OCI-LY7 (cell line): ENCODE results near the gene FEM1A. TPM values are rescaled to one million over a fixed set of nuclear protein-coding genes. Genes with fewer than 3 reads are reported as not detected.

Source experiments
- BruUV-seq: library from RNA; stranded (reverse); fragments of 400-500 nt; replicated peaks from 2 replicates; lab custom pipeline; 2021; lab: Mats Ljungman, UMichigan
- CTCF ChIA-PET: fragments of 300-600 bp; sonication (Branson Sonifier 250); formaldehyde crosslinking; loops from one replicate; lab custom pipeline; 2022; ENCODE audit warnings: antibody characterized with exemption; ENCODE audit not compliant: unreplicated experiment; lab: Charles Lee
- POLR2A ChIA-PET: fragments of 300-600 bp; sonication (Branson Sonifier 250); formaldehyde crosslinking; loops from one replicate; lab custom pipeline; 2022; ENCODE audit warnings: antibody characterized with exemption; lab: Charles Lee
- DNase-seq: peaks from one replicate; pipeline ENCODE4 v3.0.0-alpha.2; 2015; ENCODE audit warnings: low spot score
- H2AFZ ChIP-seq: fragments of 200-600 bp; sonication (generic), shearing (Covaris generic); 2 replicates; pipeline ENCODE4 v1.6.1; 2014; ENCODE audit warnings: mild to moderate bottlenecking, antibody characterized with exemption, low read length, moderate library complexity
- H3K27ac ChIP-seq: fragments of 200-600 bp; sonication (generic); 2 replicates; pipeline ENCODE4 v1.5.1; 2014; ENCODE audit warnings: mixed run types, low read depth, mild to moderate bottlenecking, moderate library complexity, low read length, inconsistent platforms; ENCODE audit not compliant: poor library complexity, severe bottlenecking
- H3K36me3 ChIP-seq: fragments of 200-600 bp; sonication (generic); 2 replicates; pipeline ENCODE4 v1.6.1; 2014; ENCODE audit warnings: mild to moderate bottlenecking, antibody characterized with exemption, low read length, moderate library complexity, mixed read lengths; ENCODE audit not compliant: insufficient read depth
- H3K4me1 ChIP-seq: fragments of 200-600 bp; sonication (generic); 2 replicates; pipeline ENCODE4 v1.5.1; 2014; ENCODE audit warnings: mild to moderate bottlenecking, low read length; ENCODE audit not compliant: insufficient read depth, poor library complexity, severe bottlenecking
- H3K4me2 ChIP-seq: fragments of 200-600 bp; sonication (generic); 2 replicates; pipeline ENCODE4 v1.6.1; 2014; ENCODE audit warnings: mild to moderate bottlenecking, low read length
- H3K4me3 ChIP-seq: fragments of 200-600 bp; sonication (generic); 2 replicates; pipeline ENCODE4 v1.5.1; 2014; ENCODE audit warnings: mild to moderate bottlenecking, low read depth, low read length; ENCODE audit not compliant: poor library complexity, severe bottlenecking
- H3K79me2 ChIP-seq: fragments of 200-600 bp; sonication (generic); 2 replicates; pipeline ENCODE4 v1.6.1; 2016; ENCODE audit warnings: low read depth, mild to moderate bottlenecking, low read length, moderate library complexity, mixed read lengths; ENCODE audit not compliant: insufficient read depth
- H3K9me2 ChIP-seq: fragments of 200-600 bp; sonication (generic); 2 replicates; pipeline ENCODE4 v1.6.1; 2016; ENCODE audit warnings: mild to moderate bottlenecking, low read length, mixed read lengths; ENCODE audit not compliant: insufficient read depth
- H3K9me3 ChIP-seq: fragments of 200-600 bp; sonication (generic); 2 replicates; pipeline ENCODE4 v1.6.1; 2014; ENCODE audit warnings: mild to moderate bottlenecking, mixed run types, low read length, mixed read lengths
- H4K20me1 ChIP-seq: fragments of 200-600 bp; sonication (generic); 2 replicates; pipeline ENCODE4 v1.6.1; 2014; ENCODE audit warnings: mild to moderate bottlenecking, antibody characterized with exemption, low read length, moderate library complexity, mixed read lengths; ENCODE audit not compliant: insufficient read depth
- EZH2phosphoT487 ChIP-seq: fragments of 200-600 bp; sonication (generic); IDR thresholded peaks from 2 replicates; pipeline ENCODE4 v1.6.1; 2018; ENCODE audit warnings: low read depth, borderline replicate concordance, mild to moderate bottlenecking, mixed run types, antibody characterized with exemption, low read length, moderate library complexity, mixed read lengths
- intact Hi-C: fragments of 100-400 bp; cut with micrococcal nuclease; formaldehyde crosslinking; loops from one replicate; pipeline ENCODE4 v1.10.0; 2022; ENCODE audit not compliant: unreplicated experiment
- total RNA-seq, 2 experiments: library from RNA; depleted of rRNA in 1 of 2; stranded (reverse); fragments of >200 nt in 1 of 2; shearing (Covaris generic) in 1 of 2; gene quantifications; 2 replicates each; pipeline ENCODE4 v1.2.3, GENCODE V29; 2014 to 2022
- TF ChIP-seq, protein P1 (sequence below): fragments of 200-600 bp; sonication (generic); conservative IDR thresholded peaks from 2 replicates; pipeline ENCODE4 v1.5.1; 2014; ENCODE audit warnings: mild to moderate bottlenecking, antibody characterized with exemption, low read length, moderate library complexity, mixed read lengths

The FEM1A gene
- total RNA-seq, 2 experiments from 2014 or later: 15.8 to 17.5 TPM

DNA sequence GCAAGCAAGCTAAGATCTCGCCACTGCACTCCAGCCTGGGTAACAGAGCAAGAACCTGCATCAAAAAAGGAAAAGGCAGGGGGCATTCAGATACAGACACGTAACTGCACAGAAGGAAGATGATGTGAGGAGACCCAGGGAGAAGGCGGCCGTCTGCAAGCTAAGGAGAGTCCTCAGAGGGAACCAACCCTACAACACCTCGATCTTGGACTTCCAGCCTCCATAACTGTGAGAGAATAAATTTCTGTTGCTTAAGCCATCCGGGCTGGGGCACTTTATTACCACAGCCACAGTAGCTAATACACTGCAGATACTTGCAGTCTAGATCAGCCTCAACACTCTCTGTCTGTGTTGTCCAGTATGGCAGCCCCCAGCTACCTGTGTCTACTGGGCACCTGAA is 32.0 kb downstream of the FEM1A start:
- Histone ChIP-seq H3K36me3 (peaks cover 60% of the 10 kb centered on the region), H3K4me3 (no peak overlapping the region), H2AFZ (no peak overlapping the region), H3K4me2 (no peak overlapping the region), H3K79me2 (peaks cover 67% of the 10 kb centered on the region), H4K20me1 (no peaks in the 10 kb centered on the region), H3K9me3 (no peaks in the 10 kb centered on the region), H3K27ac (no peak overlapping the region), H3K4me1 (peaks cover 11% of the 10 kb centered on the region), H3K9me2 (no peaks in the 10 kb centered on the region)
- no peak for TF ChIP-seq EZH2phosphoT487
- TF ChIP-seq, protein P1, sequence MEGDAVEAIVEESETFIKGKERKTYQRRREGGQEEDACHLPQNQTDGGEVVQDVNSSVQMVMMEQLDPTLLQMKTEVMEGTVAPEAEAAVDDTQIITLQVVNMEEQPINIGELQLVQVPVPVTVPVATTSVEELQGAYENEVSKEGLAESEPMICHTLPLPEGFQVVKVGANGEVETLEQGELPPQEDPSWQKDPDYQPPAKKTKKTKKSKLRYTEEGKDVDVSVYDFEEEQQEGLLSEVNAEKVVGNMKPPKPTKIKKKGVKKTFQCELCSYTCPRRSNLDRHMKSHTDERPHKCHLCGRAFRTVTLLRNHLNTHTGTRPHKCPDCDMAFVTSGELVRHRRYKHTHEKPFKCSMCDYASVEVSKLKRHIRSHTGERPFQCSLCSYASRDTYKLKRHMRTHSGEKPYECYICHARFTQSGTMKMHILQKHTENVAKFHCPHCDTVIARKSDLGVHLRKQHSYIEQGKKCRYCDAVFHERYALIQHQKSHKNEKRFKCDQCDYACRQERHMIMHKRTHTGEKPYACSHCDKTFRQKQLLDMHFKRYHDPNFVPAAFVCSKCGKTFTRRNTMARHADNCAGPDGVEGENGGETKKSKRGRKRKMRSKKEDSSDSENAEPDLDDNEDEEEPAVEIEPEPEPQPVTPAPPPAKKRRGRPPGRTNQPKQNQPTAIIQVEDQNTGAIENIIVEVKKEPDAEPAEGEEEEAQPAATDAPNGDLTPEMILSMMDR: no peak
- intact Hi-C loops: no loop called here
- BruUV-seq: no TSS peak
- CTCF ChIA-PET: no interaction called here
- POLR2A ChIA-PET: interaction anchor here (0.7 kb wide), 2 partner anchors 10 to 94 kb away, joined by 3 to 4 read pairs; no protein-coding TSS in a partner anchor
- no peak for DNase-seq

- CTCF ChIA-PET: interaction anchor here (1.1 kb wide), 1 partner anchor 19 kb away, joined by 4 read pairs; no protein-coding TSS in a partner anchor
- peak overlapping the region; percentile 14; the same call in 1 of the 2 replicates for H2AFZ ChIP-seq
- peak; percentile 81 for DNase-seq
- H3K4me2 ChIP-seq: peak overlapping the region; percentile 73
- H3K4me1 ChIP-seq: peaks cover 46% of the 10 kb centered on the region
- H3K79me2 ChIP-seq: peaks cover 75% of the 10 kb centered on the region
- intact Hi-C loops: loop anchor here (1.0 kb wide), 1 partner anchor 18 kb away; no protein-coding TSS in a partner anchor
- peaks cover 27% of the 10 kb centered on the region for H3K36me3 ChIP-seq
- no peaks in the 10 kb centered on the region for H3K9me3 ChIP-seq
- H3K27ac ChIP-seq: peak overlapping the region; percentile 77
- no peaks in the 10 kb centered on the region for H4K20me1 ChIP-seq
- BruUV-seq: no TSS peak
- H3K9me2 ChIP-seq: no peaks in the 10 kb centered on the region
- POLR2A ChIA-PET: interaction anchor here (0.6 to 0.7 kb wide), 3 partner anchors 43 to 1130 kb away, joined by 4 to 6 read pairs (median 5); no protein-coding TSS in a partner anchor
- peak overlapping the region; percentile 76 for H3K4me3 ChIP-seq
- TF ChIP-seq, protein P1: peak; percentile 72
- TF ChIP-seq EZH2phosphoT487: no peak
Observed at GRCh38 chr19:4829001-4829712, 37.6 kb downstream of the FEM1A start.

- Histone ChIP-seq H3K36me3 (peaks cover 16% of the 10 kb centered on the region), H3K9me2 (no peaks in the 10 kb centered on the region), H2AFZ (no peak overlapping the region), H4K20me1 (no peaks in the 10 kb centered on the region), H3K79me2 (peaks cover 63% of the 10 kb centered on the region), H3K27ac (peak overlapping the region; percentile 77), H3K9me3 (no peaks in the 10 kb centered on the region), H3K4me3 (peak overlapping the region; percentile 76), H3K4me1 (peaks cover 46% of the 10 kb centered on the region), H3K4me2 (peak overlapping the region; percentile 73)
- ChIA-PET CTCF (no interaction called here), POLR2A (interaction anchor here (1.7 kb wide), 1 partner anchor 19 kb away, joined by 7 read pairs; no protein-coding TSS in a partner anchor)
- TF ChIP-seq, protein P1: no peak
- TF ChIP-seq EZH2phosphoT487: no peak
- intact Hi-C loops: no loop called here
- DNase-seq: no peak
- no TSS peak for BruUV-seq
Observed at GRCh38 chr19:4830332-4830731, 38.8 kb downstream of the FEM1A start.
